ENCODE measurements around the gene TP53.

TP53 gene

DNA sequence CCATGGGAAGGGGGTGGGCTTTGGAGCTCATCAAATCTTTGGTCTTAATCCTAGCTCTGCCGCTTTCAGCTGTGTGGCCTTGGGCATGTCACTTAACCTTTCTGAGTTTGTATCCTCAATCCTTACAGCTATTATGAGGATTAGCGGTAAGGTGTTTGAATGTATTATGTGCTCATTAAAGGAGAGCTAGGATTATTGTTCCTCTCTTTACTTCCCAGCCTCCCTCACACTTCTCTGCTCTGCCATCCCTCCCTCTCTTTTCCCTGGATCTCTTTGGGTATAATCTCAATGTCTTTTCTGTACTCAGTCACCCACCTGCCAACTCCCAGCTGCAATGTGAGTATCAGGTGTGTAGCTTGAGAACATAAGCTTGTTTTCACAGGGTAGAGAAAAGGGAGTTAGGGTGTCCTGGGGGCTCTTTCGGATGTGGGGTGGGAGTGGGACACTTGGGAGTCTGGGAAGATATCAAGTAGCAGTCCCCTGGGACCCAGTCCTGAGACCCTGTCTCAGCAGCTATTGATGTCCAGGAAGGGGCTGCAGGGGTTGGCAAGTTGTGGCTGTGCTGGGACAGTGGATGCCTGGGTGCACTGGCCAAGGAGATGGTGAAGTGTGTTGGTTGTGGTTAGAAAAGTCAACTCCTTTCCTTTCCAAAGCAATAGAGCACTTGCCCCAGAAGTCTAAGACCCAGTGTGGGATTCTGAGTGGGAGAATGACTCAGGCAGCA is 19.5 kb upstream of the TP53 start:
- no peak for DNase-seq

DNA sequence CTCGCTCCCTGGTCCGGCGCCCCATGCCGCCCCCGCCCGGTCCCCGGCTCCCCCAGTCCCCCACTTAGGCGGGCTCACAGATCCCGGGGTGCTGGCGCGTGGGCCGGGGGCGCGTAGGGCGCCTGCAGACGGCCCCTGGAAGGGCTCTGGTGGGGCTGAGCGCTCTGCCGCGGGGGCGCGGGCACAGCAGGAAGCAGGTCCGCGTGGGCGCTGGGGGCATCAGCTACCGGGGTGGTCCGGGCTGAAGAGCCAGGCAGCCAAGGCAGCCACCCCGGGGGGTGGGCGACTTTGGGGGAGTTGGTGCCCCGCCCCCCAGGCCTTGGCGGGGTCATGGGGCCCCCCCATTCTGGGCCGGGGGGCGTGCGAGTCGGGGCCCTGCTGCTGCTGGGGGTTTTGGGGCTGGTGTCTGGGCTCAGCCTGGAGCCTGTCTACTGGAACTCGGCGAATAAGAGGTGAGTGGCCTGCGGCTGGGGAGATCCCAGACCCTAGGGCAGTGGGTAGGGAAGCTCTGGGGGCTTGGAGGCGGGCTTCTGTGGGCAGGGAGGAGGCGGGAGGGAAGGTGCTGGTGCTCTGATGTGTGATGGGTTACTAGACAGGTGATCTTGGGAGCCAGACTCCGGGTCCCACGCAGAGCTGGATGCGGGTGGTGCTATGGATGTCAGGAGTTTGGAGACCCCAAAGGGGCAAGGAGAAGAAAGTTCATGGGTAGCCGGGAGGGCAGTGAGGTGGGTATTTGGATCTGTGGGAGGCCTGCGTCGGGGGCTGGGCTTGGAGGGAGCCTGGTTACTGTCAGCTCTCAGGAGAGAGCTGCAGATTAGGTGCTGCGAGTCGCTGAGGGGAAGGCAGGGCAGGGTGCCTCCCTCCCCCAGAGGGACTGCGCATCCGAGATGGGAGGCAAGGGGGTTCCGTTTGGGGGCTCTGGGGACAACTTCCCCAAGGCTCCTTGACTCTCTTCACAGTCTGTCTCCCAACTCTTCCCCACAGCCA is 18.3 kb upstream of the TP53 start:
- DNase-seq: no peak

DNA sequence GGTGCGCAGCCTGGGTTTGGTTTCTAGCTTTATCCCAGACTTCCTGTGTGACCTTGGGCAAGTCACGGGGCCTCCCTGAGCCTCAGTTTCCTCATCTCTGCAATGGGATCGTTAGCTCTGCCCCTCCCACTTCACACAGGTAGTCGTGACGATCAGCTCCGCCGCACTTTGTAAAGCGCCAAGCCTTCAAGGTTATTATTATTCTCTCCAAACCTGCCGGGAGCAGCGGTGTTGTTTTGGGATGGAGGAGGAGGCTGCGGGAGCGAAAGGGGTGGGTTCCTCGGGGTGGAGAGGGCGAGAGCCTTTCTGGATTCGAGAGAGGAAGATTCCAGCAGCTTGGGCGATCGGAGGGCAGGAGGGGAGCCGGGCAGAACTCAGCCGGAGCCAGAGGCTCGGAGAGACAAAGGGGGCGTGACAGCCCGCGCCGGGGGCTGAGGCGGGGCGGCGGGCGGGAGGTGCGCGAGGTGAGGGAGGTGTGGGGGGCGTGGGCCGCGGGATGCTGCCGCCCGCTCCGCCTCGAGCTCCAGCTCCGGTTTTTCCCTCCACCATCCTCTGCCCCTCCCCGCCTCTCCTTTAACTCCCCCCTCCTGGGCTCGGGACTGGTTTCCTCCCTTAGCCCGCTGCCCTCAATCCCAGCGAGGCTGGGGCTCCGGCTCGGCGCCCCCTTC is 17.4 kb upstream of the TP53 start, which contains the start of gene EFNB3:
EFNB3 (plus strand) TSS at position 602 of the 668 bp plus-strand sequence. CDS start 397 bp downstream, outside the sequence.
- DNase-seq: no peak

DNA sequence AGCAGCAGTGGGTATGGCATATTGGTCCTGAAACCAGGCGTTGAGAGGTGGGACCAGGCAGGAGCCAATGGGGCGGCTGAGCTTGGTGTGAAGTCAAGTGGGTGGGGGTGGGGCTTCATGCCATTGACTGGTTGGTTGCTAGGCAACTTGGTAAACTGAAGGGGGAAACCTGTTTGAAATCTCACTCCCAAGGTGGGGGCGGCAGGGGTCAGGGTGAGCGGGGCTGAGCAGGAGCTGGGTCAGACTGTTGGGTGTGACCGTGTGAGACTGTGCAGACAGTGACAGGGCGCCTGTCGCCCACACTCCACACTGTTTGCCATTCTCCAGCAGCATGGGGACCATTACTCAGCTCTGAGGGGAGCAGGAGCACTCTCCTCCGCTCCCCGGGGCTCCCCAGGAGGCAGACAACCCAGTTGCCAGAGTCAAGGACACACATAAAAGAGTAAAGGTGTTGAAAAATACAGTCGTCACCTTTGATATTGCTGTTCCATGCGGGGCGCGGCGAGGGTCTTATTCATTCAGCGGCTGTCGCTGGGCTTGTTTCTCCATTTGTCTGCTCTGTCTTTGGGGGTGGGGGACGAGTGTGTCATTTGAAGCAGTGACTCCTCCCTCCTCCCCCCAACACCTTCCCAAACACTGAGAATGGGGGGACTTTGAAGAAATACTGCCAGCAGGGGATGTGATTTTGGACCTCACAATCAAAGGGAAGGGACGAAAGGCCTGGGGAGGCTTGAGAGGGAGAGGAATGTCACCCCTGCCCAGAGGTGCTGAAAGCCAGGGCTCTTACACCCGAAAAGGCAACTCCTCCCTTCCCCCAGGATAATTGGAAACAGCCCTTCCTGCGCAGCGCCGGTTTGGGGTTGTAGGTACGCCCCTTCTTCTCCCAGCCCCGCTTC is 16.5 kb upstream of the TP53 start:
- DNase-seq: no peak

DNA sequence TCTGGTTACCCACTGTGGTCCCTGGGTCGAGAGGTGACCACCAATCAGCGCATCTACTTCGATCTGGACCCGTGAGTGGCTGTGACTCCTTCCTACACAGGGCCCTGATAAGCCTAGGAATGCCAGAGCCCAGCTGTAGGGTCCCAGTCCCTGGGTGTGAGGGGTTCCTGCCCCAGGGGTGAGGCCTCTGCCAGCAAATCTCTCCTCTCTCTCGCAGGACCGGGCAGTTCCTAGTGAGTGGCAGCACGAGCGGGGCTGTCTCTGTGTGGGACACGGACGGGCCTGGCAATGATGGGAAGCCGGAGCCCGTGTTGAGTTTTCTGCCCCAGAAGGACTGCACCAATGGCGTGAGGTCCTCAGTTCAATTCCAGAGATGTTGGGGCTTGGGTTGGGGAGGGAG is 15.5 kb upstream of the TP53 start:
- DNase-seq: no peak

DNA sequence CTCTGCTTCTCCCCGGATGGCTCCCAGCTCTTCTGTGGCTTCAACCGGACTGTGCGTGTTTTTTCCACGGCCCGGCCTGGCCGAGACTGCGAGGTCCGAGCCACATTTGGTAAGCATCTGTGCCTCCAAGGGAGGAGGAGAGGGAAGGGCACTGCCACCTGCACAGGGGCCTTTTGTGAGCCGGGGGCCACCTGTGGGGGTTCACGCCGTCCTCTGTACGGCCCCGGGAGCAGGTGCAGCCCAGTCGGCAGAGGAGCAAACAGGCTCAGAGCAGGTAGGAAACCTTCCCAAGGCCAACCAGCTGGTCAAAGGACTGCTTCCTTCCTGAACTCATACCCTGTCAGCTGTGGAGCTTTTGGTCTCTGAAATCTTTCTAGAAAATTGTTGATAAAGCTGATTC is 14.4 kb upstream of the TP53 start:
- DNase-seq: no peak

DNA sequence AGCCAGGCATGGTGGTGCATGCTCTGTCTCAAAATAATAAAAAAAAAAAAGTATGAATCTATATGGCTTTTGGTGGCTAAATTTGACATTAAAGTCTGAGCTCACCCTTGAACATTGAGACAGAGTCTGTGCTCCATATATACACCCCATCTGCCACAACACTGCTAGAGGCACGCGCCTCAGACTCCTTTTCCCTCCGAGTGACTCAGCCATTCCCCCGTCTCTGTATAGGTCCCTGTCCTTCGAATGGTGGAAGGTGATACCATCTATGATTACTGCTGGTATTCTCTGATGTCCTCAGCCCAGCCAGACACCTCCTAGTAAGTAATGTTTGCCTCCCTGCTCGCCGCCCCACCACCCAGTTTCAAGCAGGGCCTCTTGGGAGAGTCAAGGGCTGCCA is 13.2 kb upstream of the TP53 start:
- DNase-seq: no peak

DNA sequence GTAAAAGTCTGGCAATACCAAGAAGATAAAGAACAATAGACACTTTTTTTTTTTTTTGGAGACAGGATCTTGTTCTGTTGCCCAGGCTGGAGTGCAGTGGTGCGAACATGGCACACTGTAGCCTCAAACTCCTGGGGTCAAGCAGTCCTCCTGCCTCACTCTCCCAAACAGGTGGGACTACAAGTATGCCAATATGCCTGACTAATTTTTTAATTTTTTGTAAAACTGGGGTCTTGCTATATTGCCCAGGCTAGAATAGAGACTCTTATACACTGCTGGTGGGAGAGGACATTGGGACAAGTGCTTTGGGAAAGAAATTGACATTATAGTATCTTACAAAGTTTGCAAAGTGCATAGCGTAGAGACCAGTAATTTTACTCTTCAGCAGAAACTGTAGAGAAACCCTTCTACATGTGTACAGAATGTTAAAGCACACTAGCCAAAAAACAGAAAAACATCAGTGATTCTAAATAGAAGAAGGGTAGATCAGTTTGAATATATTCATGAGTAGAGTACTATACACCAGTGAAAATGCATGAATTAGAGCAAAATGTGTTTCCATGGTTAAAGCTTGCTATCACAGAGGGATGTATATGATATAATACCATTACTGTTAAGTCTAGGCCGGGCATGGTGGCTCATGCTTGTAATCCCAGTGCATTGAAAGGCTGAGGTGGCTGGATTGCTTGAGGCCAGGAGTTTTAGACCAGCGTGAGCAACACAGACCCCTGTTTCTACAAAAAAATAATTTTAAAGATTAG is 10.7 kb upstream of the TP53 start:
- DNase-seq: no peak

DNA sequence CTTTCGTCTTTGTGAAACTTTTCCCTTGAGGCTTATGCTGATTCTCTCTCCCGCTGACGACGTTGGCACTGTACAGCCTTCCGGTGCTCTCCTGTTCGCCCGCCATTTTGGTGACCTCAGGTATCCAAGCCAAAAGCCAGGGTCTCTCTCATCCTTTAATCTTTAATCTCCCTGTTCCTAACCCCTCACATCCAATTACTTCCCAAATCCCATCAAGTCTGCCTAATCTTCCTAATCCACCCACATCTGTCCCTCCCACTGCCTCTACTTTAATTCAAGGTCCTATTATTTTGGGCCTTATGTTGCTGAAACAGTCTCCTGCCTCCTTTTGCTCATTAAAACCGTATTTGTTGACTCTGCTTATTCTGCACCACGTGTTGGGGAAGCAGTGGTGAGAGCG is 8.3 kb upstream of the TP53 start:
- DNase-seq: no peak

DNA sequence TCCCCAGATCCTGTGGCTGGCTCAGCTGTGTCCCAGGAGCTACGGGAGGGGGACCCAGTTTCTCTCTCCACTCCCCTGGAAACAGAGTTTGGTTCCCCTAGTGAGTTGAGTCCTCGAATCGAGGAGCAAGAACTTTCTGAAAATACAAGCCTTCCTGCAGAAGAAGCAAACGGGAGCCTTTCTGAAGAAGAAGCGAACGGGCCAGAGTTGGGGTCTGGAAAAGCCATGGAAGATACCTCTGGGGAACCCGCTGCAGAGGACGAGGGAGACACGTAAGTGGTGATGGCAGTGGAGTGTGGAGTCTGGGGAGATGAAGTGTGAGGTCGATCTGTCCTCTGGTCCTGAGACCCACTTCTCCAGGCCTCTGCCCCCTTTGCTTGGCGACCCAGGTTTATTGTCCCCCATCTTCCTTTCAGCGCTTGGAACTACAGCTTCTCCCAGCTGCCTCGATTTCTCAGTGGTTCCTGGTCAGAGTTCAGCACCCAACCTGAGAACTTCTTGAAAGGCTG is 1.6 kb upstream of the TP53 start:
- no peak for DNase-seq

DNA sequence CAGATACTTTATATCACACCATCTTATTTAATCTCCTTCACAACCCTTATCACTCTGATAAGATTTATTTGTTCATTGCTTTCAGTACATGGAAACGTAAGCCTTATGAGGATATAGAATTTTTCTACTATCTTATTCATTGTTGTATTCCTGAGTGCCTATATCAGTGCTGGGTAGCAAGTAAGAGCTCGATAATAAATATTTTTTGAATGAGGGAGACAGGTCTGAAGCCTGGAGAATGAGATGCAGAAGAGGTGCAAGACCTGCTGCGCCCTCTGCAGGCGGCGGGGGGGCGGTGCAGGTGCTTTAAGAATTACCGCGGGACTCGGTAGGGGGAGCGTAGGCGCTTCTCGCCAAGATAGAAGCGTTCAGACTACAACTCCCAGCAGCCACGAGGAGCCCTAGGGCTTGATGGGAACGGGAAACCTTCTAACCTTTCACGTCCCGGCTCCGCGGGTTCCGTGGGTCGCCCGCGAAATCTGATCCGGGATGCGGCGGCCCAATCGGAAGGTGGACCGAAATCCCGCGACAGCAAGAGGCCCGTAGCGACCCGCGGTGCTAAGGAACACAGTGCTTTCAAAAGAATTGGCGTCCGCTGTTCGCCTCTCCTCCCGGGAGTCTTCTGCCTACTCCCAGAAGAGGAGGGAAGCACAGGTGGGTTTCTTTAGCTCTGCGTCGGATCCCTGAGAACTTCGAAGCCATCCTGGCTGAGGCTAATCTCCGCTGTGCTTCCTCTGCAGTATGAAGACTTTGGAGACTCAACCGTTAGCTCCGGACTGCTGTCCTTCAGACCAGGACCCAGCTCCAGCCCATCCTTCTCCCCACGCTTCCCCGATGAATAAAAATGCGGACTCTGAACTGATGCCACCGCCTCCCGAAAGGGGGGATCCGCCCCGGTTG is 868 bp upstream of the TP53 start, which contains the start of gene WRAP53:
WRAP53 (plus strand) TSS at position 570 of the 900 bp plus-strand sequence; CDS start at position 742, 172 bp downstream.
- no peak for DNase-seq

DNA sequence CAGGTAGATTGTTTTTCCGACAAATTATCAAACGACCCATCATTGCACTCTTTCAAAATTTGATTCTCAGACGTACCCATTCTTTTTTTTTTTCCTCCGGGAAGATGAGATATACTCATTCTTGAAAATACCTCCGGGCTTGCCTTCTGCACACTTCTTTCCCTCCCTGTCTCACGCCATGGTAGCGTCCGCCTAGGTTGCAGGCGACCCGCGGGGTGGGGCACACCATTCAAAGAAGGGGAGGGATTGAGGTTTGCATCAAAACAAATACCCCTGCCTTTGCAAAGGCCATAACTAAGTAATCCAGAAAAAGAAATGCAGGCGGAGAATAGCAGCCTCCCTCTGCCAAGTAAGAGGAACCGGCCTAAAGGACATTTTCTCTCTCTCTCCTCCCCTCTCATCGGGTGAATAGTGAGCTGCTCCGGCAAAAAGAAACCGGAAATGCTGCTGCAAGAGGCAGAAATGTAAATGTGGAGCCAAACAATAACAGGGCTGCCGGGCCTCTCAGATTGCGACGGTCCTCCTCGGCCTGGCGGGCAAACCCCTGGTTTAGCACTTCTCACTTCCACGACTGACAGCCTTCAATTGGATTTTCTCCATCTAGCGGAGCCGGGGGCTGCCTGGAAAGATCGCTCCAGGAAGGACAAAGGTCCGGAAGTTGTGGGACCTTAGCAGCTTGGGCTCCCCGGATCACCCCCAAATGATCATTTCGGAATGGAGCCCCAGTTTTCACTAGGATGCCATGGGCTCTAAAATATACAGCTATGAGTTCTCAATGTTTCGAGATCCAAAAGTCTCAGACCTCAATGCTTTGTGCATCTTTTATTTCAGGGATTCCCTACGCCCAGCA is 843 bp downstream of the TP53 start:
- DNase-seq: no peak

DNA sequence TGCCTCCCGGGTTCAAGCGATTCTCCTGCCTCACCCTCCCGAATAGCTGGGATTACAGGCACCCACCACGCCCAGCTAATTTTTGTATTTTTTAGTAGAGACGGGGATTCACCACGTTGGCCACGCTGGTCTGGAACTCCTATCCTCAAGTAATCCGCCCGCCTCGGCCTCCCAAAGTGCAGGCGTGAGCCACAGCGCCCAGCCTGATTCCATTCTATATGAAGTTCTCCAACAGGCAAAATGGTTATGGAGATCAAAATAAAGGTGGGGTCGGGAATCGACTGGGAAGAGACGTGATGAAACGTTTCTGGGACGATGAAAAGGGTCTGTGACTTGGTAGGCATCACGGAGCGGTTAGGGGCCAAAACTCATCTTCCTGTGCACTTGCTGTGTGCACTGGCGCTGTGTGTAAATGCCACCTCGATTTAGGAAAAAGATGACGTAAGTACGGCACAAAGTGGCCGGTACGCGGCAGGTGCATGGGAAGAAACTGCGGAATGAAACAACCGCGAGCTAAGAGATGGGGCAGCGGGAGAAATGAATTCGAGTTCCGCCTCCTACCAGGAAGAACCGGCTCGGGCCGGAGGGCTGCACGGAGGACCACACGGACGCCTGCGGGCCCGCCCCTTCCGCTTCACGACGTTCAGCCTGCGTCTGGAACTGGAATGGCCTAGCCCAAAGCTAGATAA is 1.6 kb downstream of the TP53 start:
- peak; percentile 26 for DNase-seq

DNA sequence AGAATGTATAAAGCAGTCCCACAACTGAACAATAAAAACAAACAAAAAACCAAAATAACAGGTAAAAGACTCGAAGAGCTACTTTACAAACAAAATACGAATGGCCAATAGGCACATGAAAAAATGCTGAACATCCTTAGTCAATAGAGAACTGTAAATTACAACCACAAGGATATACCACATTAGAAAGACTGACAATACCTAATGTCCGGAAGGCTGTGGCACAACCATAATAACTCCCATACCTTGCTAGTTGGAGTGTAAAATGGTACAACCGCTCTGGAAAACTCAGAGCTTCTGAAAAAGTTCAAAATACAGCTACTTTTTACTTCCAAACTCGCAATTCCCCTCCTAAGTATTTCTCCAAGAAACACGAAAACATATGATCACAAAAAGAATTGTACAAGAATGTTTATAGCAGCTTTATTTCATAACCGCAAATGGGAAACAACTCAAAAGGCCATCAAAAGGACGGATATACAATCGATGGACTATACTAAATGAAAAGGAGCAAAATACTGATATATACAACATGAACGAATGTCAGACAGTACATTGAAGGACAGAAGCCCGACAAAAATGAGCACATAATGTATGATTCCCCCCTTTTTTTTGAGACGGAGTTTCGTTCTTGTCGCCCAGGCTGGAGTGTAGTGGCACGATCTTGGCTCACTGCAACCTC is 2.3 kb downstream of the TP53 start:
- DNase-seq: no peak

DNA sequence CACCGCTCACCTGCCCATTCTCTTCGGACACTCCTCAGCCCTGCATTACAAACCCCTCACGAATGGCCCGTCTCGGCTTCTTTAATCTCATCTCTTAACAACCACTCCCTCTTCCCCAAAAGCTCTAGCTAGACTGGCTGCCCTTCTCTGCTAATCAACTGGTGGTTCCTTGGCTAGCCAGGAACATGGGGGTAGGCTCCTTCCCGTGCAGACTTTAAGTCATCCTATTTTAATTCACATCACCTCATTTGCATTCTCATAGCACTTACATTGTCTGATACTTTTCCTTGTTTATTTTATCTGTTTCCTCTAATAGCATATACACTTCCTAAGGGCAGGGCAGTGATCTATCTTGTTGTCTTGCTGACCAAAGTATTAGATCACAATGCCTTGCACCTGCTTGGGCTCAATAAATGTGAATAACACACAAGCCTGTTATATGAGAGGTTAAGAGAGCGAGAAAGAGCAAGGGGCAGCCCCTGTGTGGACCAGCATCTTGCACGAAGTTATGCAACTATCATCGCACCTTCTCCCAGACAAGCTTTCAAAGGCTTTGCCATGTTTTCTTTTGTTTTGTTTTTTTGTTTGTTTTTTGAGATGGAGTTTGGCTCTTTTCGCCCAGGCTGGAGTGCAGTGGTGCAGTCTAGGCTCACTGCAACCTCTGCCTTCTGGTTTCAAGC is 9.8 kb downstream of the TP53 start:
- no peak for DNase-seq

DNA sequence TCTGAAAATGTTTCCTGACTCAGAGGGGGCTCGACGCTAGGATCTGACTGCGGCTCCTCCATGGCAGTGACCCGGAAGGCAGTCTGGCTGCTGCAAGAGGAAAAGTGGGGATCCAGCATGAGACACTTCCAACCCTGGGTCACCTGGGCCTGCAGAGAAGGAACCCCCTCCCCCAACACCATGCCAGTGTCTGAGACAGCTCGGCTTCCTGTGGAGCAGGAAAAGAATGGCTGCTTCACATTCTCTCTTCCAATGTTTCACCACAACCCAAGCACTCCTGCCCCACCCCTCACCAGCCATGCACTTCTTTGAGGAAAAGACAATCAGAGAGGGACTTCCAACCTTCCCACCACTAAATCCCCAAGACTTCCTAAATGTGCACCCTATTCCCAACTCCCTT is 10.8 kb downstream of the TP53 start:
- DNase-seq: no peak

DNA sequence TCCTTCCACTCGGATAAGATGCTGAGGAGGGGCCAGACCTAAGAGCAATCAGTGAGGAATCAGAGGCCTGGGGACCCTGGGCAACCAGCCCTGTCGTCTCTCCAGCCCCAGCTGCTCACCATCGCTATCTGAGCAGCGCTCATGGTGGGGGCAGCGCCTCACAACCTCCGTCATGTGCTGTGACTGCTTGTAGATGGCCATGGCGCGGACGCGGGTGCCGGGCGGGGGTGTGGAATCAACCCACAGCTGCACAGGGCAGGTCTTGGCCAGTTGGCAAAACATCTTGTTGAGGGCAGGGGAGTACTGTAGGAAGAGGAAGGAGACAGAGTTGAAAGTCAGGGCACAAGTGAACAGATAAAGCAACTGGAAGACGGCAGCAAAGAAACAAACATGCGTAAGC is 12.4 kb downstream of the TP53 start:
- no peak for DNase-seq

Measured in cortex of kidney (tissue), 1 donor.